ENCODE measurements around the gene SIPA1L3.

DNA sequence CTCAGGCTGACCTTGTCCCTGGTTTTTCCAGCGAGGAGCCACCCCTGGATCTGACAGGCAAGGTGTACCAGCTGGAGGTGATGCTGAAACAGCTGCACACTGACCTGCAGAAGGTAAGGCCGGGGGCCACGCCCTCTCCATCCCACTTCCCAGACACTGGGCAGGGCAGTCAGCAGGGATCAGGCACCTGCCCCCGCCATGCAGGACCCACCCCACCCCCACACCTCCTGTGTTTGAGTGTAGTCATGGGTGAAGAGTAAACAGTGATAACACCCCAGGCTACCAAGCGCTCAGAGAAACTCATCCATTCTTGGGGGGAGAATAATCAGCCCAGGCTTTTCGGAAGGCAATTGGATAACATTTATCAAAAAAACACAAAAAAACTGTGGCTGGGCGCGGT lies 297.1 kb downstream of the SIPA1L3 start:
- TF ChIP-seq CTCF (IDR thresholded peaks at IDR 0.05; ENCODE audit: low read length), result no peak
- no peak for TF ChIP-seq EZH2 (optimal IDR thresholded peaks at IDR 0.05; ENCODE audit: low read depth, low read length)
